Measurements from ENCODE around the gene PTOV1.

The PTOV1 gene

GRCh38 chr19:49883094-49883493 is 32.1 kb downstream of the PTOV1 start:
- ChIA-PET POLR2A (no interaction called here), CTCF (no interaction called here)
- peaks cover 13 to 62% of the 10 kb centered on the region in 2 experiments; a peak in 2 of 3 replicates for H3K36me3 ChIP-seq (ENCODE audit: control insufficient read depth in 2 of 2, insufficient read depth in 1 of 2, low read length in 2 of 2)
- H3K4me1 ChIP-seq (ENCODE audit: control insufficient read depth, insufficient read depth, low read length), result peaks cover 4% of the 10 kb centered on the region
- no peaks in the 10 kb centered on the region for H3K9me3 ChIP-seq (ENCODE audit: control insufficient read depth, insufficient read depth, low read depth, low read length)
- H3K4me3 ChIP-seq (ENCODE audit: low read depth, low read length), result no peak overlapping the region
- H3K27ac ChIP-seq (ENCODE audit: extremely low read depth, low read depth, low read length), result no peak overlapping the region
- TF ChIP-seq ZNF580 (tag by site-specific recombination; IDR thresholded peaks at IDR 0.05) (peak; percentile 73; the same call in 1 of the 2 replicates), TRIM28 (IDR thresholded peaks at IDR 0.05; ENCODE audit: borderline replicate concordance, low read length) (peak; percentile 81; the same call in 1 of the 2 replicates), ZNF280D (tag by site-specific recombination; IDR thresholded peaks at IDR 0.05) (peak; percentile 85), ZNF837 (tag by site-specific recombination; IDR thresholded peaks at IDR 0.05) (no peak)

GRCh38 chr19:49884109-49884508 is 33.1 kb downstream of the PTOV1 start:
- TF ChIP-seq ZNF132 (tag by site-specific recombination; IDR thresholded peaks at IDR 0.05; ENCODE audit: borderline replicate concordance), result no peak
- no peak for TF ChIP-seq ZNF76 (tag by site-specific recombination; IDR thresholded peaks at IDR 0.05; ENCODE audit: borderline replicate concordance, low read depth)
- TF ChIP-seq OVOL3 (tag by site-specific recombination; IDR thresholded peaks at IDR 0.05), result no peak
- no peak for TF ChIP-seq ZNF488 (tag by site-specific recombination; IDR thresholded peaks at IDR 0.05)
- TF ChIP-seq ZNF830 (tag by site-specific recombination; IDR thresholded peaks at IDR 0.05; ENCODE audit: low read depth), result no peak
- no peak for TF ChIP-seq ZNF157 (tag by site-specific recombination; IDR thresholded peaks at IDR 0.05)
- no peak for TF ChIP-seq PRDM4 (tag by site-specific recombination; IDR thresholded peaks at IDR 0.05)
- TF ChIP-seq ZNF791 (tag by site-specific recombination; IDR thresholded peaks at IDR 0.05), result no peak
- TF ChIP-seq ZNF248 (tag by site-specific recombination; IDR thresholded peaks at IDR 0.05), result no peak
- TF ChIP-seq SP7 (tag by site-specific recombination; IDR thresholded peaks at IDR 0.05), result no peak
- no peak for TF ChIP-seq TSHZ1 (tag by site-specific recombination; IDR thresholded peaks at IDR 0.05; ENCODE audit: borderline replicate concordance)
- no peak for TF ChIP-seq ZNF366 (tag by site-specific recombination; conservative IDR thresholded peaks at IDR 0.05)
- no peak for TF ChIP-seq ZNF112 (tag by site-specific recombination; IDR thresholded peaks at IDR 0.05)
- no peak for TF ChIP-seq ZBTB10 (tag by site-specific recombination; IDR thresholded peaks at IDR 0.05)
- TF ChIP-seq SP3 (tag by site-specific recombination; IDR thresholded peaks at IDR 0.05), result no peak
- no peak for TF ChIP-seq ZNF571 (tag by site-specific recombination; IDR thresholded peaks at IDR 0.05)
- TF ChIP-seq ZNF707 (tag by site-specific recombination; IDR thresholded peaks at IDR 0.05), result no peak
- Histone ChIP-seq H3K4me1 (ENCODE audit: control insufficient read depth, insufficient read depth, low read length) (no peaks in the 10 kb centered on the region), H3K27ac (ENCODE audit: extremely low read depth, low read depth, low read length) (no peak overlapping the region), H3K9me3 (ENCODE audit: control insufficient read depth, insufficient read depth, low read depth, low read length) (no peaks in the 10 kb centered on the region), H3K4me3 (ENCODE audit: low read depth, low read length) (no peak overlapping the region), H3K36me3 (ENCODE audit: control insufficient read depth in 2 of 2, insufficient read depth in 1 of 2, low read length in 2 of 2) (peaks cover 13 to 57% of the 10 kb centered on the region in 2 experiments; a peak in 2 of 3 replicates)
- POLR2A ChIA-PET, result interaction anchor here (0.6 to 1.9 kb wide), 2 partner anchors 15 to 19 kb away, joined by 4 to 5 read pairs; no protein-coding TSS in a partner anchor
- CTCF ChIA-PET, result no interaction called here

Measured in HEK293 (cell line).